GM12892 (cell line): ENCODE results near the gene DNAJC22.

Experiments used
- POLR2A ChIP-seq: IDR thresholded peaks from 2 replicates; pipeline ENCODE4 v1.6.1; 2011; ENCODE audit warnings: low read depth, low read length, control low read depth
- POLR2AphosphoS5 ChIP-seq: IDR thresholded peaks from 2 replicates; pipeline ENCODE4 v1.6.1; 2011; ENCODE audit warnings: low read depth, low read length, control low read depth

GRCh38 chr12:49323524-49324097 is 23.1 kb upstream of the DNAJC22 start:
- TF ChIP-seq POLR2A (no peak), POLR2AphosphoS5 (no peak)
